AG04450 (cell line): ENCODE measurements around the gene SLC6A2. TPM values are rescaled to one million over a fixed set of nuclear protein-coding genes. Genes with fewer than 3 reads are reported as not detected.

Experiments used
- CTCF ChIA-PET: fragments of 300-600, 350-600 bp; formaldehyde crosslinking; extraction: SDS; loops from one replicate; lab custom pipeline; 2022; ENCODE audit warnings: antibody characterized with exemption, inconsistent platforms; lab: Charles Lee
- POLR2A ChIA-PET: fragments of 350-600 bp; formaldehyde crosslinking; extraction: SDS; loops from one replicate; lab custom pipeline; 2021; ENCODE audit warnings: antibody characterized with exemption, inconsistent platforms; lab: Yijun Ruan, JAX
- DNase-seq: peaks from one replicate; pipeline ENCODE4 v3.0.0-alpha.2; 2011; ENCODE audit warnings: low read depth, low spot score
- H3K27ac ChIP-seq: one replicate; pipeline ENCODE4 v1.5.1; 2012; ENCODE audit warnings: low read depth, low read length, control low read depth
- H3K27me3 ChIP-seq: one replicate; pipeline ENCODE4 v1.6.0; 2012; ENCODE audit warnings: low read length; ENCODE audit not compliant: control insufficient read depth, insufficient read depth
- H3K4me3 ChIP-seq: 2 replicates; pipeline ENCODE4 v1.5.1; 2011; ENCODE audit warnings: mild to moderate bottlenecking, low read depth, low read length, control low read depth
- H3K9me3 ChIP-seq: 2 replicates; pipeline ENCODE4 v1.5.1; 2012; ENCODE audit warnings: low read length; ENCODE audit not compliant: control insufficient read depth, insufficient read depth
- CTCF ChIP-seq: IDR thresholded peaks from 2 replicates; pipeline ENCODE4 v1.5.1; 2011; ENCODE audit warnings: low read depth, low read length, control low read depth, inconsistent platforms
- polyA plus RNA-seq: library from polyadenylated mRNA; depleted of rRNA; stranded (reverse); fragments of >200 nt; gene quantifications from 2 replicates; pipeline ENCODE4 v1.2.3, GENCODE V29; 2011

The SLC6A2 gene
- polyA plus RNA-seq, 1 experiment: not detected

DNA sequence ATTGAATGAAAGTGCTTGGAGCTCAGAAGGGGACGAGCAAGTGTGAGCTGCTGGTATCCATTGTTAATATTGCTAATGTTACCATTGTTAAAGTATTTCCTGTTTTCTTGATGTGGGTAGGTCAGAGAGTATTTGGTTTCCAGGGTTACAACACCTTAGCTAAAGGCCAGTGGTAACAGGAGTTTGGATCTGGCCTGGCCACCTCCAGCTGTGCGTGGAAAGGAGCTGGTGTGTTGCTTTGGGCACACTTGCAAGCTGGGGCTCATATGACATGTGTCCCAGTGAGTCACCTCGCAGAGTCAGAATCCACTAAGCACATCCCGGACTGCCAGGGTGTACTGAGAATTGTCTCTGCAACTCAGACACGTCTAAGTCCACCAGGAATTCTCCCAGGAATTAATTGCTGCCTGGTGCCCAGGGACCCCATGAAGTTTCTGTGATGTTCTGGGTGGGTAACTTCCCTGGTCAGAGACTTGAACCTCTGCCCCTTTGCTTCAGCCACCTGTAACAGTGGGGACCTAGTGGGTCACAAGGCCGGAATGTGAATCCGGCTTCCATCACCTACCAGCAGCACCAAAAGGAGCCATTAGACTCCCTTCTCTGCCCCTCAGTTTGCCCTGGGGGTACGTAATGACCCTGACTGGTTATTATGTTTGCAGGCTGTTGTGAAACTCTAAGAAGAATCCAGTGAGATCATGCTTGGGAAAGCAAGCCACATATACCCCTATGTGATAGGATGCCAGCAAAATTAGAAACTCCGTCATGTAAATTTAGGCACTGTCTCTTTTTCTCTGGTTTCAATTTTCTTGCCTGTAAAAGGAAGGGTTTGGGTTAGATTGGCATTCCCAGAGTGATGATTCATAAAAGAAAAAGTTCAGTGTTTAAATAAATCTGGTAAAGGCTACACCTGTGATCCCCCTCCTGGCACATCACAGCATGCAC lies 12.8 kb downstream of the SLC6A2 start:
- Histone ChIP-seq H3K27me3 (peaks cover 14% of the 10 kb centered on the region), H3K4me3 (no peak overlapping the region), H3K9me3 (no peaks in the 10 kb centered on the region), H3K27ac (no peak overlapping the region)
- CTCF ChIA-PET: no interaction called here
- DNase-seq: no peak
- POLR2A ChIA-PET: no interaction called here
- no peak for TF ChIP-seq CTCF

GRCh38 chr16:55671206-55671973 lies 15.6 kb downstream of the SLC6A2 start:
- no peaks in the 10 kb centered on the region for H3K9me3 ChIP-seq
- no peak for DNase-seq
- H3K4me3 ChIP-seq: no peak overlapping the region
- ChIA-PET CTCF (interaction anchor here (1.3 kb wide), 1 partner anchor 206 kb away, joined by 5 read pairs; no protein-coding TSS in a partner anchor), POLR2A (no interaction called here)
- peaks cover 3% of the 10 kb centered on the region for H3K27me3 ChIP-seq
- no peak for TF ChIP-seq CTCF
- no peak overlapping the region for H3K27ac ChIP-seq

DNA sequence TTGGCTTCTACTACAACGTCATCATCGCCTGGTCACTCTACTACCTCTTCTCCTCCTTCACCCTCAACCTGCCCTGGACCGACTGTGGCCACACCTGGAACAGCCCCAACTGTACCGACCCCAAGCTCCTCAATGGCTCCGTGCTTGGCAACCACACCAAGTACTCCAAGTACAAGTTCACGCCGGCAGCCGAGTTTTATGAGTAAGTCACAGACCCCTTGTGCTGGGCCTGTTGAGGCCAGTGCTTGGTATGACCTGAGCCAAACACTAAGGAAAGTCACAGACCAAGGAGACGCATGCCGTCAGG lies 16.1 kb downstream of the SLC6A2 start:
- ChIA-PET CTCF (no interaction called here), POLR2A (no interaction called here)
- H3K9me3 ChIP-seq: no peaks in the 10 kb centered on the region
- no peak for TF ChIP-seq CTCF
- H3K4me3 ChIP-seq: no peak overlapping the region
- no peak overlapping the region for H3K27ac ChIP-seq
- peaks cover 3% of the 10 kb centered on the region for H3K27me3 ChIP-seq
- no peak for DNase-seq

DNA sequence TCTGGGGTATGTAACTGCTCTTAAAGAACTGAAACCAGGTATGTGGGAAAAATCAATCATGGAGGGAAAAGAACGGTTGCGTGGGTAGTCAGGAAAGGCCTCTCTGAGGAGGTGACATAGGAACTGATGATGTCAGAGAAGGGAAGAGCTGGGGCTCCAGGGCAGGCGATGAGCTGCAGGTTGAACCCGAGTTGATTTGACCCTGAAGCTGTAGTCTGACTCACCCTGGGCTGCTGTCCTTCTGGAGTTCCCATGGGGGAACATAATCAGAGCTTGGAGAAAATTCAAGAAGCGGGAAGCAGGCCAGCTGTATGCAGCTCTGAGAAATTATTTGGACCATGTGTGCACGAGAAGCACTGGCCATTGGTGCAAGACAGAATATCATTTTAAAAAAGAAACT lies 16.7 kb downstream of the SLC6A2 start:
- ChIA-PET POLR2A (no interaction called here), CTCF (no interaction called here)
- no peaks in the 10 kb centered on the region for H3K9me3 ChIP-seq
- no peak for TF ChIP-seq CTCF
- H3K27ac ChIP-seq: no peak overlapping the region
- DNase-seq: no peak
- H3K27me3 ChIP-seq: peaks cover 3% of the 10 kb centered on the region
- no peak overlapping the region for H3K4me3 ChIP-seq
